ENCODE results near the gene SPDYE6.
"Not testable (repeated sequence)": the region's sequence is repeated elsewhere in the genome, so short reads cannot be mapped to it uniquely, and the experiment has no call there.

DNA sequence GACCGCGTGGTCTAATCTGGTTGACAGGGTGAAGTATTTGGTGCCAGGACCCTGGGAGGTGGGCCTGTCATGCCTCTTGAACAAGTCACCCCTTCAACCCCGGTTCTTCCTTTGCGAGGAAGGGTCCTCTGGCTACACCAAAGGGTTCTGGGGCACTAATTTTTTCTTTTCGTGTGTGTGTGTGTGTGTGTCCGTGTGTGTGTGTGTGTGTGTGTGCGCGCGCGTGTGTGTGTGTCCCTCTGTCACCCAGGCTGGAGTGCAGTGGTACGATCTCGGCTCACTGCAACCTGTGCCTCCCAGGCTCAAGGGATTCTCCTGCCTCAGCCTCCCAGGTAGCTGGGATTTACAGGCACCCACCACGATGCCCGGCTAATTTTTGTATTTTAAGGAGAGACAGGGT, 54.9 kb downstream of the SPDYE6 start:
- TF ChIP-seq, protein P1, sequence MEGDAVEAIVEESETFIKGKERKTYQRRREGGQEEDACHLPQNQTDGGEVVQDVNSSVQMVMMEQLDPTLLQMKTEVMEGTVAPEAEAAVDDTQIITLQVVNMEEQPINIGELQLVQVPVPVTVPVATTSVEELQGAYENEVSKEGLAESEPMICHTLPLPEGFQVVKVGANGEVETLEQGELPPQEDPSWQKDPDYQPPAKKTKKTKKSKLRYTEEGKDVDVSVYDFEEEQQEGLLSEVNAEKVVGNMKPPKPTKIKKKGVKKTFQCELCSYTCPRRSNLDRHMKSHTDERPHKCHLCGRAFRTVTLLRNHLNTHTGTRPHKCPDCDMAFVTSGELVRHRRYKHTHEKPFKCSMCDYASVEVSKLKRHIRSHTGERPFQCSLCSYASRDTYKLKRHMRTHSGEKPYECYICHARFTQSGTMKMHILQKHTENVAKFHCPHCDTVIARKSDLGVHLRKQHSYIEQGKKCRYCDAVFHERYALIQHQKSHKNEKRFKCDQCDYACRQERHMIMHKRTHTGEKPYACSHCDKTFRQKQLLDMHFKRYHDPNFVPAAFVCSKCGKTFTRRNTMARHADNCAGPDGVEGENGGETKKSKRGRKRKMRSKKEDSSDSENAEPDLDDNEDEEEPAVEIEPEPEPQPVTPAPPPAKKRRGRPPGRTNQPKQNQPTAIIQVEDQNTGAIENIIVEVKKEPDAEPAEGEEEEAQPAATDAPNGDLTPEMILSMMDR (IDR thresholded peaks at IDR 0.05 in 2 of 3, conservative IDR thresholded peaks at IDR 0.05 in 1 of 3; ENCODE audit: borderline replicate concordance in 1 of 3, insufficient read depth in 1 of 3, low read depth in 2 of 3, low read length in 2 of 3) = not testable (repeated sequence)
- TF ChIP-seq, protein P2, sequence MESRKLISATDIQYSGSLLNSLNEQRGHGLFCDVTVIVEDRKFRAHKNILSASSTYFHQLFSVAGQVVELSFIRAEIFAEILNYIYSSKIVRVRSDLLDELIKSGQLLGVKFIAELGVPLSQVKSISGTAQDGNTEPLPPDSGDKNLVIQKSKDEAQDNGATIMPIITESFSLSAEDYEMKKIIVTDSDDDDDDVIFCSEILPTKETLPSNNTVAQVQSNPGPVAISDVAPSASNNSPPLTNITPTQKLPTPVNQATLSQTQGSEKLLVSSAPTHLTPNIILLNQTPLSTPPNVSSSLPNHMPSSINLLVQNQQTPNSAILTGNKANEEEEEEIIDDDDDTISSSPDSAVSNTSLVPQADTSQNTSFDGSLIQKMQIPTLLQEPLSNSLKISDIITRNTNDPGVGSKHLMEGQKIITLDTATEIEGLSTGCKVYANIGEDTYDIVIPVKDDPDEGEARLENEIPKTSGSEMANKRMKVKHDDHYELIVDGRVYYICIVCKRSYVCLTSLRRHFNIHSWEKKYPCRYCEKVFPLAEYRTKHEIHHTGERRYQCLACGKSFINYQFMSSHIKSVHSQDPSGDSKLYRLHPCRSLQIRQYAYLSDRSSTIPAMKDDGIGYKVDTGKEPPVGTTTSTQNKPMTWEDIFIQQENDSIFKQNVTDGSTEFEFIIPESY (IDR thresholded peaks at IDR 0.05; ENCODE audit: extremely low read depth, insufficient replicate concordance, low read length) = not testable (repeated sequence)
- TF ChIP-seq POLR2A (IDR thresholded peaks at IDR 0.05; ENCODE audit: borderline replicate concordance, extremely low read depth, insufficient read depth, insufficient read length); EGR1 (IDR thresholded peaks at IDR 0.05; ENCODE audit: low read depth); EZH2 (IDR thresholded peaks at IDR 0.05); SP1 (IDR thresholded peaks at IDR 0.05; ENCODE audit: low read depth); ZNF274 (IDR thresholded peaks at IDR 0.05; ENCODE audit: low read depth, low read length); SIN3A (IDR thresholded peaks at IDR 0.05; ENCODE audit: low read depth); ATF3 (IDR thresholded peaks at IDR 0.05); ELF1 (IDR thresholded peaks at IDR 0.05; ENCODE audit: borderline replicate concordance, low read depth); EZH2phosphoT487 (IDR thresholded peaks at IDR 0.05; ENCODE audit: borderline replicate concordance); CEBPB (IDR thresholded peaks at IDR 0.05; ENCODE audit: low read depth); POLR2AphosphoS5 (IDR thresholded peaks at IDR 0.05; ENCODE audit: low read depth, low read length): not testable (repeated sequence)
- TF ChIP-seq, protein P3, sequence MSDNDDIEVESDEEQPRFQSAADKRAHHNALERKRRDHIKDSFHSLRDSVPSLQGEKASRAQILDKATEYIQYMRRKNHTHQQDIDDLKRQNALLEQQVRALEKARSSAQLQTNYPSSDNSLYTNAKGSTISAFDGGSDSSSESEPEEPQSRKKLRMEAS (IDR thresholded peaks at IDR 0.05) = not testable (repeated sequence)
